Measurements from ENCODE around the gene PIEZO2. TPM values are rescaled to one million over a fixed set of nuclear protein-coding genes. Genes with fewer than 3 reads are reported as not detected.

Gene PIEZO2
- total RNA-seq, 1 experiment from 2014 or later, result 0.11 TPM

GRCh38 chr18:10913919-10914318 is 235.4 kb downstream of the PIEZO2 start:
- Mint-ChIP-seq H3K27ac (ENCODE audit: unreplicated experiment) (no peak overlapping the region), H3K4me1 (ENCODE audit: low read depth, unreplicated experiment) (no peaks in the 10 kb centered on the region), H3K4me3 (ENCODE audit: unreplicated experiment) (no peak overlapping the region), H3K9me3 (ENCODE audit: unreplicated experiment) (no peaks in the 10 kb centered on the region), H3K27me3 (ENCODE audit: insufficient read depth, unreplicated experiment) (no peaks in the 10 kb centered on the region), H3K36me3 (ENCODE audit: insufficient read depth, unreplicated experiment) (no peaks in the 10 kb centered on the region)
- H3K4me1 ChIP-seq, result no peaks in the 10 kb centered on the region
- POLR2A ChIA-PET, result no interaction called here
- CTCF ChIA-PET, result no interaction called here
- TF ChIP-seq, protein P1, sequence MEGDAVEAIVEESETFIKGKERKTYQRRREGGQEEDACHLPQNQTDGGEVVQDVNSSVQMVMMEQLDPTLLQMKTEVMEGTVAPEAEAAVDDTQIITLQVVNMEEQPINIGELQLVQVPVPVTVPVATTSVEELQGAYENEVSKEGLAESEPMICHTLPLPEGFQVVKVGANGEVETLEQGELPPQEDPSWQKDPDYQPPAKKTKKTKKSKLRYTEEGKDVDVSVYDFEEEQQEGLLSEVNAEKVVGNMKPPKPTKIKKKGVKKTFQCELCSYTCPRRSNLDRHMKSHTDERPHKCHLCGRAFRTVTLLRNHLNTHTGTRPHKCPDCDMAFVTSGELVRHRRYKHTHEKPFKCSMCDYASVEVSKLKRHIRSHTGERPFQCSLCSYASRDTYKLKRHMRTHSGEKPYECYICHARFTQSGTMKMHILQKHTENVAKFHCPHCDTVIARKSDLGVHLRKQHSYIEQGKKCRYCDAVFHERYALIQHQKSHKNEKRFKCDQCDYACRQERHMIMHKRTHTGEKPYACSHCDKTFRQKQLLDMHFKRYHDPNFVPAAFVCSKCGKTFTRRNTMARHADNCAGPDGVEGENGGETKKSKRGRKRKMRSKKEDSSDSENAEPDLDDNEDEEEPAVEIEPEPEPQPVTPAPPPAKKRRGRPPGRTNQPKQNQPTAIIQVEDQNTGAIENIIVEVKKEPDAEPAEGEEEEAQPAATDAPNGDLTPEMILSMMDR (IDR thresholded peaks at IDR 0.05; ENCODE audit: insufficient read depth in 1 of 2, low read depth in 1 of 2, low read length in 1 of 2, severe bottlenecking in 1 of 2, unreplicated experiment in 1 of 2), result no peak
- no peaks in the 10 kb centered on the region for H3K36me3 ChIP-seq (ENCODE audit: control insufficient read depth, insufficient read depth, low read length)
- no TSS peak for BruUV-seq (replicated peaks)
- H3K4me3 ChIP-seq (ENCODE audit: low read depth, low read length), result no peak overlapping the region
- intact Hi-C loops (cut with micrococcal nuclease; ENCODE audit: unreplicated experiment), result no loop called here
- H3K9me3 ChIP-seq, result no peaks in the 10 kb centered on the region
- no peak for DNase-seq
- no peaks in the 10 kb centered on the region for H3K27me3 ChIP-seq (replicated peaks; ENCODE audit: control insufficient read depth, insufficient read depth, low read length)

GRCh38 chr18:10912790-10913545 is 236.4 kb downstream of the PIEZO2 start:
- Histone ChIP-seq H3K9me3 (no peaks in the 10 kb centered on the region), H3K27me3 (replicated peaks; ENCODE audit: control insufficient read depth, insufficient read depth, low read length) (no peaks in the 10 kb centered on the region), H3K4me1 (no peaks in the 10 kb centered on the region), H3K4me3 (ENCODE audit: low read depth, low read length) (no peak overlapping the region), H3K36me3 (ENCODE audit: control insufficient read depth, insufficient read depth, low read length) (no peaks in the 10 kb centered on the region)
- H3K4me1 Mint-ChIP-seq (ENCODE audit: low read depth, unreplicated experiment), result no peaks in the 10 kb centered on the region
- TF ChIP-seq, protein P1 (IDR thresholded peaks at IDR 0.05; ENCODE audit: insufficient read depth in 1 of 2, low read depth in 1 of 2, low read length in 1 of 2, severe bottlenecking in 1 of 2, unreplicated experiment in 1 of 2), result no peak
- ChIA-PET POLR2A (no interaction called here), CTCF (no interaction called here)
- H3K27ac Mint-ChIP-seq (ENCODE audit: unreplicated experiment), result no peak overlapping the region
- no TSS peak for BruUV-seq (replicated peaks)
- DNase-seq, result no peak
- H3K27me3 Mint-ChIP-seq (ENCODE audit: insufficient read depth, unreplicated experiment), result no peaks in the 10 kb centered on the region
- H3K9me3 Mint-ChIP-seq (ENCODE audit: unreplicated experiment), result no peaks in the 10 kb centered on the region
- H3K36me3 Mint-ChIP-seq (ENCODE audit: insufficient read depth, unreplicated experiment), result no peaks in the 10 kb centered on the region
- no peak overlapping the region for H3K4me3 Mint-ChIP-seq (ENCODE audit: unreplicated experiment)
- intact Hi-C loops (cut with micrococcal nuclease; ENCODE audit: unreplicated experiment), result no loop called here

DNA sequence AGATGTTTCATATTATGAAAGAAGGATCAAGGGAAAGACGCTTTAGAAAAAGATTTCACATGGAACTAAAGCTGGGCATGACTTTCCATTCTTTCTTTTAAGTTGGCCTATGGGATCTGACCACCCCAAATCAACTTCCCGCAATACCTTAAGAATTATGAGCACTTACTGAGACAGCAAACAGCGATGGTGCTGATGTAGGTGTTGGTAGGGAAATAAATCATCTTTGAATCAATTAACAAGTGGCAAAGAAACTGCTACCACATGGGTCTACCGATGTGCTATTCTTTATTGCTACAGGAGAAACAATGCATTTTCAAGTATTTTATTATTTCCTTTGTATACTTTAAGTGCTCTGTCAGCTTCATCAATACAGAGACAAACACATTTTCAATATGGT is 239.6 kb downstream of the PIEZO2 start:
- no TSS peak for BruUV-seq (replicated peaks)
- Mint-ChIP-seq H3K27ac (ENCODE audit: unreplicated experiment) (no peak overlapping the region), H3K4me3 (ENCODE audit: unreplicated experiment) (no peak overlapping the region), H3K4me1 (ENCODE audit: low read depth, unreplicated experiment) (no peaks in the 10 kb centered on the region), H3K36me3 (ENCODE audit: insufficient read depth, unreplicated experiment) (no peaks in the 10 kb centered on the region), H3K27me3 (ENCODE audit: insufficient read depth, unreplicated experiment) (no peaks in the 10 kb centered on the region), H3K9me3 (ENCODE audit: unreplicated experiment) (no peaks in the 10 kb centered on the region)
- H3K36me3 ChIP-seq (ENCODE audit: control insufficient read depth, insufficient read depth, low read length), result no peaks in the 10 kb centered on the region
- H3K4me3 ChIP-seq (ENCODE audit: low read depth, low read length), result no peak overlapping the region
- intact Hi-C loops (cut with micrococcal nuclease; ENCODE audit: unreplicated experiment), result no loop called here
- DNase-seq, result no peak
- H3K27me3 ChIP-seq (replicated peaks; ENCODE audit: control insufficient read depth, insufficient read depth, low read length), result no peaks in the 10 kb centered on the region
- H3K9me3 ChIP-seq, result no peaks in the 10 kb centered on the region
- POLR2A ChIA-PET, result no interaction called here
- TF ChIP-seq, protein P1 (IDR thresholded peaks at IDR 0.05; ENCODE audit: insufficient read depth in 1 of 2, low read depth in 1 of 2, low read length in 1 of 2, severe bottlenecking in 1 of 2, unreplicated experiment in 1 of 2), result no peak
- no peaks in the 10 kb centered on the region for H3K4me1 ChIP-seq
- CTCF ChIA-PET, result no interaction called here
